Inferior parietal cortex (tissue), 1 donor: ENCODE results near the gene YBX1.
"Not testable (repeated sequence)": the region's sequence is repeated elsewhere in the genome, so short reads cannot be mapped to it uniquely, and the experiment has no call there.

Source experiments
- DNase-seq: peaks from one replicate; pipeline ENCODE4 v3.0.0-alpha.2; 2016; ENCODE audit errors: extremely low spot score

YBX1 gene

DNA sequence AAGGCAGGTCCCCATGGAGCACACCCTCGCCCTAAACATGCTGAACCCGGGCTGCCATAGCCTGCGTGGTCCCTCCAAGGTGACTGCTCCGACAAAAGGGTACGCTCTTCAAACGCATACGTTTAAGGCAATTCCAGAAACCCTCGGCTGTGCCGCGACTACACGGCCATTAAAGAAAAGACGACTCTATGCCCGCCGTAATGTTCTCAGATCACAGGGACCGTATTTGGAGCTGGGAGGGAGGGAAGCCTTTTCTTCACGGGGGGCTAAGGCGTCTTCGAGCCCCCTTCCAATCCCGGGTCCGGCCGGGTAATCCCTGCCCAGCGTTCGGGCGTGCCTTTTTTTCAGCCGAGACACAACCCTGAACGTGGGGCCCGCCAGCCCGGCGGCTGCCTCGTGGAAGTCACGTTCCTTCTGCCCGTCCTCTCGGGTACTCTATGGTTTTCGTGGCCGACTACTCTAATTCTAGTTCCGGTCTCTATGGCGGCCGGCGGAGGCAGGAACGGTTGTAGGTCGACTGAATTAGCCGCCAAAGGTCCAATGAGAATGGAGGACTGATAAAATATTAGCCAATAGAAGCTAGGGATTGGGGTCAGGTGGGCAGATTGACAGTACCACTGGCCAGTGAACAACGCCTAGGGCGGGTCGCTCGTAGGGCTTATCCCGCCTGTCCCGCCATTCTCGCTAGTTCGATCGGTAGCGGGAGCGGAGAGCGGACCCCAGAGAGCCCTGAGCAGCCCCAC, at the start of gene YBX1:
Gene YBX1, plus strand, starts transcription at position 678 of the 743 bp plus-strand sequence. CDS start 148 bp downstream, outside the sequence.
- peak; percentile 99 for DNase-seq

- no peak for DNase-seq
Measured at GRCh38 chr1:42639116-42639515, 43.1 kb upstream of the YBX1 start.

GRCh38 chr1:42646056-42646455, 36.2 kb upstream of the YBX1 start:
- DNase-seq: no peak

DNA sequence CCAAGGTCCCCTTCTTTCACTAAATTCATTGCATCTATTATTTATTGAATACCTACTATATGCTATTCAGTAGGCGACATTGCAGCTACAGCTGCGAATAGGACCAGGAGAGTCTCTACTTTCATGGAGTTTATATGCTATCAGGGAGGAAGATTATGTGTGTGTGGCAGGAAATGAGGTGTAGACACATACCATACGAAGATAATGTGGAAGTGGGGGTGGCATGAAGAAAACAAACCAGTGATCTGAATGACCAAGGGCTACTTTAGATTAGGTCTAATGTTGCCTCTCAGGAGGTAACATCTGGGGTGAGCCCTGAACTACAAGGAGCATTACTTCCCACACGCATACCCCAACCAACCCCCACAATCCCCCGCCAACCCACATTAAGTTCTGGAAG, 25.0 kb upstream of the YBX1 start:
- peak; percentile 2 for DNase-seq

DNA sequence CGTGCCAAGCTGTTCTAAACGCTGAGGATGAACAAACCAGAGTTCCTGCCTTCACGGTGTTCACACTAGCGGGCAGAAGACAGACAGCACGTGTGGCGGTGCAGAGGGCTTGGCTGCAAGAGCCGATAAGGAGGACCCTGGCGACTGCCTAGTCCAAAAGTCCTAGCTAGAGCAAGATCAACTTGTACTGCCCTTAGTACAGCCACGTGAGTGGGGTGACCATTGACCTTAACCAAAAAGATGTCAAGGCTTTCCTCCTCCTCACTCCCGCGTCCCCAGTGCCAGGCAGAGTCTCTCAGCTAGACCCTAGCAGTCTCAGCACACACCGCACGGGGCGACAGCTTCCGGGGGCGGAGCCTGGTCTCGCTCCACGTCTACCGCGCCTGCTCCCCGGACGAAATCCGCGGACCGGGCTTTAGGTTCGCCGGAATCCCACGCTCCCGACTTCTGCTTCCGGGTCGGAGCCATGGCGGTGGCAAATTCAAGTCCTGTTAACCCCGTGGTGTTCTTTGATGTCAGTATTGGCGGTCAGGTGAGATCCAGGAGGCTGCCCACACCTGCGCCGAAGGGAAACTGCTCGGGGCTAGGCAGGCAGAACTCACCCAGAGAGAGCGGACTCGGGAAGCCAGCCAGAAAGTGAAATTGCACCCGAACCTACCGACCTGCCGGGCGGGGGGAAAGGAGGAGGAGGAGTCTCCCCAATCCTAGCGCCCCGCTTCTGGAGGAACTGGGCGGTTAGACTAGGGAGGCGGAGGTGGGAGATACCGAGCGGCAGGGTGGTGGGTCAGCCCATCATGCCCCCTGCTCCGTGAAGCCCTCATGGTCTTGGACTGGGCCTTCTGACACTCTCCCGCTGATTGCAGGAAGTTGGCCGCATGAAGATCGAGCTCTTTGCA, 24.0 kb upstream of the YBX1 start, which contains the start of gene PPIH:
Gene PPIH, plus strand, starts transcription at position 443 of the 896 bp plus-strand sequence. Its CDS starts 24 bp downstream, at position 467.
- DNase-seq: peak; percentile 95

DNA sequence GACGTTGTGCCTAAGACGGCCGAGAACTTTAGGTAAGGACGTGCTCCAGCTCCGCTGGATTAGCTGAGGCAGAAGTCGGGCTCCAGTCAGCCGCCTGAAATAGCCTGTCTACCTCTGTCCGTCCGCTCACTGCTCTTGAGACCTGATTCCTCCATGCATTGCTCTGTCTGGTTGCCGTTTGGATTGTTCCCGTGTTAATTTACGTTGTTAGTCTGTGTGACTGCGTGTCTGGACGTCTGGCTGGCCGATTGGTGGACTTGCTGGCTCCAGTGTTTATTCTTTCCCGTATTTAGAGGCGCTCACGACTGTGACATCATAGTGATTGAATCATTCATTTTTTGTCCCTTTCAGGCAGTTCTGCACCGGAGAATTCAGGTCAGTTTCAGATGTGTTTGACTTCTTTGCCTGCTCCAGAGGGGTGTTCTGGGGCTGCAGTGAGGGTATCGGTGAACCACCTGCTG, 23.3 kb upstream of the YBX1 start:
- DNase-seq: no peak

GRCh38 chr1:42660907-42661500, 21.2 kb upstream of the YBX1 start:
- no peak for DNase-seq

DNA sequence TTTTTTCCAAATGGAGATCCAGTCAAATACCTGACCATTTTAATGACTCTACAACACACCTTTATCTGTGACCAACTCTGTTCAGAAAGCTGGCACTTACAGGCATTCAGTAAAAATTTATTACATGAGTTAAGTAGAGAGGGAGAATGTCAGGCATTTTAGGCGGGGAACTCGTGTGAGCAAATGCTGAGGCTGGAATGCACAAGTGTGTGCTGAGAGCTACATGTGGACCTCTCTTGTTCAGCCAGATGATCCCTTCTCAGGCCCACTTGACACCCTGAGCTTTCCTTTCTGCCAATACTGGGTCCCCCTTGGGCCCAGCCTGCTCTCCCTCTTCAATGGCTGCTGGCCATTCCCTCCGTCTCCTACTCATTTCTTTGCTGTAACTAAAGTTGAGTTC, 12.3 kb upstream of the YBX1 start:
- no peak for DNase-seq

GRCh38 chr1:42670425-42670824, 11.8 kb upstream of the YBX1 start:
- DNase-seq: no peak

- DNase-seq: no peak
Measured at GRCh38 chr1:42674214-42674613, 8.0 kb upstream of the YBX1 start.

GRCh38 chr1:42674682-42675081, 7.5 kb upstream of the YBX1 start:
- no peak for DNase-seq

GRCh38 chr1:42675467-42675866, 6.8 kb upstream of the YBX1 start:
- DNase-seq: no peak

DNA sequence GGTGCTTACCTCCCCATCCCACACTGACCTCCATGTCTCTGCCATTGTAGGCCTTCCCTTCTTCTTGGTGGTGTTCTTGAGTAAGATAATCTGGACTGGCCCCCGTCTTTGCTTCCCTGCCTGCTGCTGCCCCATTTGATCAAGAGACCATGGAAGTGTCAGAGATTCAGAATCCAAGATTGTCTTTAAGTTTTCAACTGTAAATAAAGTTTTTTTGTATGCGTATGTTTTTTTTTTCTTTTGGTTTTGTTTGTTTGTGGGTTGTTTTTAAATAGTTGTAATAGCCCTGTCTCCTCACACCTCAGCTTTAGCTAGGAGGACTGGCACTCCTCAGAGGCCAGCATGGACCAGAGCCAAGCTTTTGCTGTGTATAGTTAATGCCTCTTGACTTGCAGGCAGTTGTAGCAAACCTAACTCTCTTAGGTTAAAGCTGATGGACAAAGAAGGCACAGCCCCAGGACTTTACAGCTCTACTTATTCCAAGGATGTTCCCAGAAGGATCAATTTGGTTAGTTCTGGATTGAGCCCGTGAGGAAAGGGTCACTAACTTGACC, 5.6 kb upstream of the YBX1 start:
- DNase-seq: no peak

- DNase-seq: no peak
Measured at GRCh38 chr1:42679364-42679983, 2.7 kb upstream of the YBX1 start.

DNA sequence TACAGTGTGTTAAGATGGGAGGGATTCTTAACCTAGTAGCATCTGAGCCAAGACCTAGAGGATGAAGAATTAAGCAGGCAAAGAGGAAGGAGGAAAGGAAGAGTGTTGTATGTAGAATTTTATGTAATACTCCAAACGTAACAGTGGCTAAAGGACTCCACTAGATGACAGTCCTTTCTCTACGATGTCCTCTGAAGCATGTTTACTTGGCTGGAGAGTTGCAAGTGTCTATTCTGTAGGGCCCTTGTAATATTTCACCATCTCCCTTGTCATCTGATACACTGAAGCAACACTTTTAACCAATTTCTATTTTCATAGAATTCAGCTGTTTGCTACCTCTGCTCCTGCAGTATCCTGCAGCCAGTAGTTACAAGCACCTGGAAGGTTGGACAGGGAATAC, 2.2 kb upstream of the YBX1 start:
- no peak for DNase-seq

GRCh38 chr1:42680921-42681683, 1.1 kb upstream of the YBX1 start:
- peak; percentile 52 for DNase-seq

DNA sequence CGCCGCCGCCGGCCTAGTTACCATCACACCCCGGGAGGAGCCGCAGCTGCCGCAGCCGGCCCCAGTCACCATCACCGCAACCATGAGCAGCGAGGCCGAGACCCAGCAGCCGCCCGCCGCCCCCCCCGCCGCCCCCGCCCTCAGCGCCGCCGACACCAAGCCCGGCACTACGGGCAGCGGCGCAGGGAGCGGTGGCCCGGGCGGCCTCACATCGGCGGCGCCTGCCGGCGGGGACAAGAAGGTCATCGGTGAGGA, 193 bp downstream of the YBX1 start:
- not testable (repeated sequence) for DNase-seq

- peak; percentile 19 for DNase-seq
Measured at GRCh38 chr1:42682739-42683531, 717 bp downstream of the YBX1 start.

DNA sequence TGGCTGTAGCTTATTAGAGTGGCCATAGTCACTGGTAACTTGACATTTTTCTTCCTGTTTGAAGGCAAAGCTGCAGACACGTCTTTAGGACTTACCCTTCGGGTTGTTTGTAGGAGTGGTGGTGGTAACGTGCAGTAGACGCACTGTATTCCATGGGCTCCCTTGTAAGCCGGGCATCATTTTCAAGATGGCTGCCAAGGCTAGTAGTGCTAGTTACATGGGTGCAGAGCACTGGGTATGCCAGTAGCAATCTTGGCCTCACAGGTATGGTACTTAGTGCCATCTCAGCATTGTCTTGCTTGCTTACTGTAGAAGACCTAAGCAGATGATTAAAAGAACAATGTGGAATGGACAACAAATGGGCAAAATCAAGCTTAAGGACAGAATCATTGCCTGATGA, 1.9 kb downstream of the YBX1 start:
- DNase-seq: no peak

GRCh38 chr1:42686418-42686817, 4.2 kb downstream of the YBX1 start:
- no peak for DNase-seq
